GM23338 (cell line): ENCODE data around the gene GINM1. TPM values are rescaled to one million over a fixed set of nuclear protein-coding genes. Genes with fewer than 3 reads are reported as not detected.

Experiments used
- ATAC-seq: fragments of 200-7000 bp; cut with Tn5 transposase; 3 replicates; pipeline ENCODE4 v1.9.1; 2020
- DNase-seq: peaks from one replicate; pipeline ENCODE4 v3.0.0-alpha.2; 2015; ENCODE audit warnings: low spot score
- H2AFZ ChIP-seq: fragments of 200-600 bp; sonication (generic); 2 replicates; pipeline ENCODE4 v1.8.0; 2016; ENCODE audit warnings: antibody characterized with exemption, mild to moderate bottlenecking, moderate library complexity
- H3F3A ChIP-seq: fragments of 200-600 bp; sonication (generic); replicated peaks from 2 replicates; pipeline ENCODE4 v1.8.0; 2017; ENCODE audit warnings: antibody characterized with exemption, mixed run types, low read depth
- H3K27ac ChIP-seq: fragments of 200-600 bp; sonication (generic); 2 replicates; pipeline ENCODE4 v1.6.1; 2016; ENCODE audit warnings: low read depth
- H3K27me3 ChIP-seq: fragments of 200-600 bp; sonication (generic); 2 replicates; pipeline ENCODE4 v1.8.0; 2016; ENCODE audit warnings: mild to moderate bottlenecking, mixed run types, moderate library complexity; ENCODE audit not compliant: insufficient read depth
- H3K36me3 ChIP-seq: fragments of 200-600 bp; sonication (generic); 2 replicates; pipeline ENCODE4 v1.8.0; 2016; ENCODE audit warnings: mild to moderate bottlenecking; ENCODE audit not compliant: insufficient read depth
- H3K4me1 ChIP-seq: fragments of 200-600 bp; sonication (generic); 2 replicates; pipeline ENCODE4 v1.8.0; 2016; ENCODE audit warnings: mild to moderate bottlenecking, moderate library complexity; ENCODE audit not compliant: insufficient read depth
- H3K4me2 ChIP-seq: fragments of 200-600 bp; sonication (generic); 2 replicates; pipeline ENCODE4 v1.7.1; 2017; ENCODE audit warnings: mixed run types
- H3K4me3 ChIP-seq: fragments of 200-600 bp; sonication (generic); 2 replicates; pipeline ENCODE4 v1.6.1; 2016; ENCODE audit warnings: mixed run types
- H3K79me2 ChIP-seq: fragments of 200-600 bp; sonication (generic); replicated peaks from 2 replicates; pipeline ENCODE4 v1.8.0; 2017; ENCODE audit warnings: mild to moderate bottlenecking; ENCODE audit not compliant: insufficient read depth
- H3K9me2 ChIP-seq: fragments of 200-600 bp; sonication (generic); 2 replicates; pipeline ENCODE4 v1.8.0; 2017; ENCODE audit not compliant: insufficient read depth
- H4K20me1 ChIP-seq: fragments of 200-600 bp; sonication (generic); replicated peaks from 2 replicates; pipeline ENCODE4 v1.8.0; 2017; ENCODE audit warnings: mild to moderate bottlenecking; ENCODE audit not compliant: insufficient read depth
- H3K27ac Mint-ChIP-seq: 2 replicates; pipeline ENCODE4 v1.8.0; 2020; ENCODE audit warnings: inconsistent platforms, mild to moderate bottlenecking, moderate library complexity, mixed read lengths
- H3K27me3 Mint-ChIP-seq: 3 replicates; pipeline ENCODE4 v1.8.0; 2022; ENCODE audit warnings: low read depth, mild to moderate bottlenecking, moderate library complexity, mixed read lengths, inconsistent platforms; ENCODE audit not compliant: insufficient read depth, poor library complexity
- H3K36me3 Mint-ChIP-seq: 3 replicates; pipeline ENCODE4 v1.8.0; 2021; ENCODE audit warnings: low read depth, mild to moderate bottlenecking, inconsistent platforms, moderate library complexity, mixed read lengths
- H3K4me1 Mint-ChIP-seq: 3 replicates; pipeline ENCODE4 v1.8.0; 2020; ENCODE audit warnings: mild to moderate bottlenecking, inconsistent platforms, mixed read lengths
- H3K4me3 Mint-ChIP-seq: 3 replicates; pipeline ENCODE4 v1.8.0; 2021; ENCODE audit warnings: moderate library complexity, mild to moderate bottlenecking, inconsistent platforms, mixed read lengths
- H3K9me3 Mint-ChIP-seq: 3 replicates; pipeline ENCODE4 v1.8.0; 2020; ENCODE audit warnings: moderate library complexity, mild to moderate bottlenecking, inconsistent platforms, mixed read lengths
- EZH2 ChIP-seq: fragments of 200-600 bp; sonication (generic); IDR thresholded peaks from one replicate; pipeline ENCODE4 v1.8.0; 2017; ENCODE audit warnings: antibody characterized with exemption, mild to moderate bottlenecking, low read depth; ENCODE audit not compliant: unreplicated experiment
- EZH2phosphoT487 ChIP-seq: fragments of 200-600 bp; sonication (generic); IDR thresholded peaks from one replicate; pipeline ENCODE4 v1.8.1; 2018; ENCODE audit warnings: antibody characterized with exemption; ENCODE audit not compliant: unreplicated experiment
- NANOG ChIP-seq: IDR thresholded peaks from 2 replicates; pipeline ENCODE4 v1.6.1; 2016; ENCODE audit warnings: antibody characterized with exemption, borderline replicate concordance
- STAT1 ChIP-seq: IDR thresholded peaks from one replicate; pipeline ENCODE4 v1.6.1; 2016; ENCODE audit warnings: antibody characterized with exemption; ENCODE audit not compliant: unreplicated experiment
- ZNF114 ChIP-seq: fragments of 250-450 bp; sonication (Bioruptor Pico); IDR thresholded peaks from 2 replicates; pipeline ENCODE4 v1.5.0; 2020; ENCODE audit warnings: mild to moderate bottlenecking, moderate library complexity
- ZNF331 ChIP-seq: fragments of 250-450 bp; sonication (Bioruptor Pico); IDR thresholded peaks from 2 replicates; pipeline ENCODE4 v1.5.0; 2020; ENCODE audit warnings: low read depth, mild to moderate bottlenecking, moderate library complexity
- polyA plus RNA-seq: library from polyadenylated mRNA; unstranded; fragments of >200 nt; fragmentation: Nextera tagmentation; extraction: Ambion mirVana; gene quantifications from 2 replicates; pipeline ENCODE4 v1.2.1, GENCODE V29; 2016
- total RNA-seq: library from RNA; depleted of rRNA; stranded (reverse); fragments of >200 nt; shearing (Covaris generic); gene quantifications from 2 replicates; pipeline ENCODE4 v1.2.3, GENCODE V29; 2014
- TF ChIP-seq, protein P1 (sequence below), 2 experiments: fragments of 200-600 bp in 1 of 2; sonication (generic) in 1 of 2; conservative IDR thresholded peaks; 2 replicates each; pipeline versions ENCODE4 v1.5.1 to v1.6.1; 2016 to 2017; ENCODE audit warnings: antibody characterized with exemption in 2 of 2, low read depth in 2 of 2, mild to moderate bottlenecking in 2 of 2, moderate library complexity in 1 of 2
- TF ChIP-seq, protein P2 (sequence below): fragments of 250-450 bp; sonication (Bioruptor Pico); IDR thresholded peaks from 2 replicates; pipeline ENCODE4 v1.5.0; 2020; ENCODE audit warnings: mild to moderate bottlenecking, moderate library complexity
- TF ChIP-seq, protein P3 (sequence below): IDR thresholded peaks from one replicate; pipeline ENCODE4 v1.6.1; 2018; ENCODE audit warnings: antibody characterized with exemption; ENCODE audit not compliant: unreplicated experiment

GINM1 gene
- total and polyA plus RNA-seq, 2 experiments from 2014 or later: 19.2 to 24.1 TPM

GRCh38 chr6:149529650-149530049 is 36.5 kb upstream of the GINM1 start:
- no peaks in the 10 kb centered on the region for H3K27me3 ChIP-seq
- no peak overlapping the region for H3K27ac Mint-ChIP-seq
- H3K27me3 Mint-ChIP-seq: peaks cover 5% of the 10 kb centered on the region
- ATAC-seq (no peak), DNase-seq (no peak)
- no peak overlapping the region for H3K27ac ChIP-seq
- TF ChIP-seq, protein P1, sequence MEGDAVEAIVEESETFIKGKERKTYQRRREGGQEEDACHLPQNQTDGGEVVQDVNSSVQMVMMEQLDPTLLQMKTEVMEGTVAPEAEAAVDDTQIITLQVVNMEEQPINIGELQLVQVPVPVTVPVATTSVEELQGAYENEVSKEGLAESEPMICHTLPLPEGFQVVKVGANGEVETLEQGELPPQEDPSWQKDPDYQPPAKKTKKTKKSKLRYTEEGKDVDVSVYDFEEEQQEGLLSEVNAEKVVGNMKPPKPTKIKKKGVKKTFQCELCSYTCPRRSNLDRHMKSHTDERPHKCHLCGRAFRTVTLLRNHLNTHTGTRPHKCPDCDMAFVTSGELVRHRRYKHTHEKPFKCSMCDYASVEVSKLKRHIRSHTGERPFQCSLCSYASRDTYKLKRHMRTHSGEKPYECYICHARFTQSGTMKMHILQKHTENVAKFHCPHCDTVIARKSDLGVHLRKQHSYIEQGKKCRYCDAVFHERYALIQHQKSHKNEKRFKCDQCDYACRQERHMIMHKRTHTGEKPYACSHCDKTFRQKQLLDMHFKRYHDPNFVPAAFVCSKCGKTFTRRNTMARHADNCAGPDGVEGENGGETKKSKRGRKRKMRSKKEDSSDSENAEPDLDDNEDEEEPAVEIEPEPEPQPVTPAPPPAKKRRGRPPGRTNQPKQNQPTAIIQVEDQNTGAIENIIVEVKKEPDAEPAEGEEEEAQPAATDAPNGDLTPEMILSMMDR (conservative IDR thresholded peaks at IDR 0.05; ENCODE audit: low read depth in 2 of 2): no peak
- TF ChIP-seq, protein P2, sequence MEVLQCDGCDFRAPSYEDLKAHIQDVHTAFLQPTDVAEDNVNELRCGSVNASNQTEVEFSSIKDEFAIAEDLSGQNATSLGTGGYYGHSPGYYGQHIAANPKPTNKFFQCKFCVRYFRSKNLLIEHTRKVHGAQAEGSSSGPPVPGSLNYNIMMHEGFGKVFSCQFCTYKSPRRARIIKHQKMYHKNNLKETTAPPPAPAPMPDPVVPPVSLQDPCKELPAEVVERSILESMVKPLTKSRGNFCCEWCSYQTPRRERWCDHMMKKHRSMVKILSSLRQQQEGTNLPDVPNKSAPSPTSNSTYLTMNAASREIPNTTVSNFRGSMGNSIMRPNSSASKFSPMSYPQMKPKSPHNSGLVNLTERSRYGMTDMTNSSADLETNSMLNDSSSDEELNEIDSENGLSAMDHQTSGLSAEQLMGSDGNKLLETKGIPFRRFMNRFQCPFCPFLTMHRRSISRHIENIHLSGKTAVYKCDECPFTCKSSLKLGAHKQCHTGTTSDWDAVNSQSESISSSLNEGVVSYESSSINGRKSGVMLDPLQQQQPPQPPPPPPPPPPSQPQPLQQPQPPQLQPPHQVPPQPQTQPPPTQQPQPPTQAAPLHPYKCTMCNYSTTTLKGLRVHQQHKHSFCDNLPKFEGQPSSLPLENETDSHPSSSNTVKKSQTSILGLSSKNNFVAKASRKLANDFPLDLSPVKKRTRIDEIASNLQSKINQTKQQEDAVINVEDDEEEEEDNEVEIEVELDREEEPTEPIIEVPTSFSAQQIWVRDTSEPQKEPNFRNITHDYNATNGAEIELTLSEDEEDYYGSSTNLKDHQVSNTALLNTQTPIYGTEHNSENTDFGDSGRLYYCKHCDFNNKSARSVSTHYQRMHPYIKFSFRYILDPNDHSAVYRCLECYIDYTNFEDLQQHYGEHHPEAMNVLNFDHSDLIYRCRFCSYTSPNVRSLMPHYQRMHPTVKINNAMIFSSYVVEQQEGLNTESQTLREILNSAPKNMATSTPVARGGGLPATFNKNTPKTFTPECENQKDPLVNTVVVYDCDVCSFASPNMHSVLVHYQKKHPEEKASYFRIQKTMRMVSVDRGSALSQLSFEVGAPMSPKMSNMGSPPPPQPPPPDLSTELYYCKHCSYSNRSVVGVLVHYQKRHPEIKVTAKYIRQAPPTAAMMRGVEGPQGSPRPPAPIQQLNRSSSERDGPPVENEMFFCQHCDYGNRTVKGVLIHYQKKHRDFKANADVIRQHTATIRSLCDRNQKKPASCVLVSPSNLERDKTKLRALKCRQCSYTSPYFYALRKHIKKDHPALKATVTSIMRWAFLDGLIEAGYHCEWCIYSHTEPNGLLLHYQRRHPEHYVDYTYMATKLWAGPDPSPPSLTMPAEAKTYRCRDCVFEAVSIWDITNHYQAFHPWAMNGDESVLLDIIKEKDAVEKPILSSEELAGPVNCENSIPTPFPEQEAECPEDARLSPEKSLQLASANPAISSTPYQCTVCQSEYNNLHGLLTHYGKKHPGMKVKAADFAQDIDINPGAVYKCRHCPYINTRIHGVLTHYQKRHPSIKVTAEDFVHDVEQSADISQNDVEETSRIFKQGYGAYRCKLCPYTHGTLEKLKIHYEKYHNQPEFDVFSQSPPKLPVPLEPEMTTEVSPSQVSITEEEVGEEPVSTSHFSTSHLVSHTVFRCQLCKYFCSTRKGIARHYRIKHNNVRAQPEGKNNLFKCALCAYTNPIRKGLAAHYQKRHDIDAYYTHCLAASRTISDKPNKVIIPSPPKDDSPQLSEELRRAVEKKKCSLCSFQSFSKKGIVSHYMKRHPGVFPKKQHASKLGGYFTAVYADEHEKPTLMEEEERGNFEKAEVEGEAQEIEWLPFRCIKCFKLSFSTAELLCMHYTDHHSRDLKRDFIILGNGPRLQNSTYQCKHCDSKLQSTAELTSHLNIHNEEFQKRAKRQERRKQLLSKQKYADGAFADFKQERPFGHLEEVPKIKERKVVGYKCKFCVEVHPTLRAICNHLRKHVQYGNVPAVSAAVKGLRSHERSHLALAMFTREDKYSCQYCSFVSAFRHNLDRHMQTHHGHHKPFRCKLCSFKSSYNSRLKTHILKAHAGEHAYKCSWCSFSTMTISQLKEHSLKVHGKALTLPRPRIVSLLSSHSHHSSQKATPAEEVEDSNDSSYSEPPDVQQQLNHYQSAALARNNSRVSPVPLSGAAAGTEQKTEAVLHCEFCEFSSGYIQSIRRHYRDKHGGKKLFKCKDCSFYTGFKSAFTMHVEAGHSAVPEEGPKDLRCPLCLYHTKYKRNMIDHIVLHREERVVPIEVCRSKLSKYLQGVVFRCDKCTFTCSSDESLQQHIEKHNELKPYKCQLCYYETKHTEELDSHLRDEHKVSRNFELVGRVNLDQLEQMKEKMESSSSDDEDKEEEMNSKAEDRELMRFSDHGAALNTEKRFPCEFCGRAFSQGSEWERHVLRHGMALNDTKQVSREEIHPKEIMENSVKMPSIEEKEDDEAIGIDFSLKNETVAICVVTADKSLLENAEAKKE: no peak
- no peak for TF ChIP-seq ZNF114
- TF ChIP-seq NANOG: no peak
- TF ChIP-seq STAT1: no peak
- TF ChIP-seq, protein P3, sequence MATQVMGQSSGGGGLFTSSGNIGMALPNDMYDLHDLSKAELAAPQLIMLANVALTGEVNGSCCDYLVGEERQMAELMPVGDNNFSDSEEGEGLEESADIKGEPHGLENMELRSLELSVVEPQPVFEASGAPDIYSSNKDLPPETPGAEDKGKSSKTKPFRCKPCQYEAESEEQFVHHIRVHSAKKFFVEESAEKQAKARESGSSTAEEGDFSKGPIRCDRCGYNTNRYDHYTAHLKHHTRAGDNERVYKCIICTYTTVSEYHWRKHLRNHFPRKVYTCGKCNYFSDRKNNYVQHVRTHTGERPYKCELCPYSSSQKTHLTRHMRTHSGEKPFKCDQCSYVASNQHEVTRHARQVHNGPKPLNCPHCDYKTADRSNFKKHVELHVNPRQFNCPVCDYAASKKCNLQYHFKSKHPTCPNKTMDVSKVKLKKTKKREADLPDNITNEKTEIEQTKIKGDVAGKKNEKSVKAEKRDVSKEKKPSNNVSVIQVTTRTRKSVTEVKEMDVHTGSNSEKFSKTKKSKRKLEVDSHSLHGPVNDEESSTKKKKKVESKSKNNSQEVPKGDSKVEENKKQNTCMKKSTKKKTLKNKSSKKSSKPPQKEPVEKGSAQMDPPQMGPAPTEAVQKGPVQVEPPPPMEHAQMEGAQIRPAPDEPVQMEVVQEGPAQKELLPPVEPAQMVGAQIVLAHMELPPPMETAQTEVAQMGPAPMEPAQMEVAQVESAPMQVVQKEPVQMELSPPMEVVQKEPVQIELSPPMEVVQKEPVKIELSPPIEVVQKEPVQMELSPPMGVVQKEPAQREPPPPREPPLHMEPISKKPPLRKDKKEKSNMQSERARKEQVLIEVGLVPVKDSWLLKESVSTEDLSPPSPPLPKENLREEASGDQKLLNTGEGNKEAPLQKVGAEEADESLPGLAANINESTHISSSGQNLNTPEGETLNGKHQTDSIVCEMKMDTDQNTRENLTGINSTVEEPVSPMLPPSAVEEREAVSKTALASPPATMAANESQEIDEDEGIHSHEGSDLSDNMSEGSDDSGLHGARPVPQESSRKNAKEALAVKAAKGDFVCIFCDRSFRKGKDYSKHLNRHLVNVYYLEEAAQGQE: no peak
- TF ChIP-seq EZH2: no peak
- TF ChIP-seq ZNF331: no peak
- no peak for TF ChIP-seq EZH2phosphoT487
- no peaks in the 10 kb centered on the region for H3K9me2 ChIP-seq
- no peaks in the 10 kb centered on the region for H3K79me2 ChIP-seq
- H3K36me3 Mint-ChIP-seq: peaks cover 37% of the 10 kb centered on the region
- no peaks in the 10 kb centered on the region for H3K9me3 Mint-ChIP-seq
- no peaks in the 10 kb centered on the region for H3K4me1 ChIP-seq
- no peaks in the 10 kb centered on the region for H3F3A ChIP-seq
- no peak overlapping the region for H3K4me3 ChIP-seq
- no peak overlapping the region for H3K4me3 Mint-ChIP-seq
- no peak overlapping the region for H3K4me2 ChIP-seq
- no peaks in the 10 kb centered on the region for H3K4me1 Mint-ChIP-seq
- H2AFZ ChIP-seq: no peak overlapping the region
- 0 out of 2 replicates have a peak, but pooled peaks cover 2% of the 10 kb centered on the region for H4K20me1 ChIP-seq
- peaks cover 38% of the 10 kb centered on the region for H3K36me3 ChIP-seq
